GM18519 (cell line): Measurements from ENCODE around the gene SNED1.

Experiments
- ATAC-seq: cut with Tn5 transposase; IDR thresholded peaks from one replicate; pipeline ENCODE4 v1.9.1; 2021; ENCODE audit warnings: mild to moderate bottlenecking, moderate library complexity; ENCODE audit not compliant: unreplicated experiment, low FRiP score

Gene SNED1

GRCh38 chr2:241122376-241123002, 124.1 kb downstream of the SNED1 start:
- no peak for ATAC-seq

- no peak for ATAC-seq
Measured at GRCh38 chr2:241123816-241124536, 125.6 kb downstream of the SNED1 start.

GRCh38 chr2:241125626-241126025, 127.2 kb downstream of the SNED1 start:
- ATAC-seq, result no peak

GRCh38 chr2:241126201-241126611, 127.8 kb downstream of the SNED1 start:
- no peak for ATAC-seq

- ATAC-seq, result no peak
Measured at GRCh38 chr2:241126771-241127202, 128.4 kb downstream of the SNED1 start.

- no peak for ATAC-seq
Measured at GRCh38 chr2:241128266-241128665, 129.8 kb downstream of the SNED1 start.

DNA sequence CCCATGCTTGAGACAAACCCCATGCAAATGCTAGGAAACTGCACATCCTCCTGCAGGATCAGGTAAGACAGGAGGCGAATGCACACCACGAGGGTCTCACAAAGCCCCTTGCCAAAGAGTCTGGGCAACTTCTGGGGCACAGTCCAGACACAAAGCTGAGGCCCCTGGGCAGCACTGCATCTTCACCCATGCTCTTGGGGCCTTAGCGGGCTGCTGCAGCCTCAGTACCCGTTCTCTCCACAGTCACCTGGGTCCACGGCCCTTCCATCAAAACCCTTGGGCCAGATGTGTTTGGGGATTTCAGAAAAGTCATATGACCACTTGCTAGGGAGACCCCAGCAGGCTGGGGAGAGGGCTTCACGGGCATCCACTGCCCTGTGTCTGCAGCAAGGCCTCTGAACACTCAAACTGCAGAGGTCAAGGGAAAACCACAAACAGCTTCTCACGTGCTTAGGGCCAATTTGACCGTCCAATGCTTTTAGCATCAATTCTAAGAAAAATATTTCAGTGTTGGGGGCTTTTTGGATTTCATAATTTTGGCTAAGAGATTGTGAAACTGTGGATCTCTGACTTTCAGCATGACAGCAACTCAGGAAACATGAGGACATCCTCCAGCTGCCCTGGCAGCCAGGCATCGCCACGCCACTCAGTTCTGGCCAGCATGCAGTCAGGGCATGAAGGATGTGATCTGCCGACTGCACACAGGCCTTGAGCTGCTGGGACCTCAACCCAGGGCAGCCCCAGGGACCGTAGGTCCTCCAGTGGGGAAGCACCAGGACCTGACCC, 130.9 kb downstream of the SNED1 start:
- ATAC-seq, result no peak

DNA sequence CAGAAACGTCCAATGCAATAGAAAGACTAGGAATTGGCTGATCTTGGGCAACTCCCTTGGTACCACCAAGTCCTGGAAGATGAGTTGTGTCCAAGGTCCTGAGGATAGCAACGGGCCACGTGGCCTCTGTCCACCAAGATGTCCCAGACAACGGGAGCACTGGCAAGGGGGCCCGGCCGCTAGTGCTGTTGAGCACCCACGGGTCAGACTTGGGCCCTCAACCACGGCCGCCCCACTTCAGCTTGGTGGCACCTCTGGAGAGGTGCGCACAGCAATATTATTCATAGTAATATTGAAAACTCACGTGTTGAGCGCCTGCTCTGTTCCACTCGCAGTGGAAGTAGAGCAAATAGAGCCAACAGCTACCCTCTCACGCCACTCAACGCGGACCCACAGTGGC, 131.9 kb downstream of the SNED1 start:
- no peak for ATAC-seq

GRCh38 chr2:241131531-241131930, 133.1 kb downstream of the SNED1 start:
- no peak for ATAC-seq

DNA sequence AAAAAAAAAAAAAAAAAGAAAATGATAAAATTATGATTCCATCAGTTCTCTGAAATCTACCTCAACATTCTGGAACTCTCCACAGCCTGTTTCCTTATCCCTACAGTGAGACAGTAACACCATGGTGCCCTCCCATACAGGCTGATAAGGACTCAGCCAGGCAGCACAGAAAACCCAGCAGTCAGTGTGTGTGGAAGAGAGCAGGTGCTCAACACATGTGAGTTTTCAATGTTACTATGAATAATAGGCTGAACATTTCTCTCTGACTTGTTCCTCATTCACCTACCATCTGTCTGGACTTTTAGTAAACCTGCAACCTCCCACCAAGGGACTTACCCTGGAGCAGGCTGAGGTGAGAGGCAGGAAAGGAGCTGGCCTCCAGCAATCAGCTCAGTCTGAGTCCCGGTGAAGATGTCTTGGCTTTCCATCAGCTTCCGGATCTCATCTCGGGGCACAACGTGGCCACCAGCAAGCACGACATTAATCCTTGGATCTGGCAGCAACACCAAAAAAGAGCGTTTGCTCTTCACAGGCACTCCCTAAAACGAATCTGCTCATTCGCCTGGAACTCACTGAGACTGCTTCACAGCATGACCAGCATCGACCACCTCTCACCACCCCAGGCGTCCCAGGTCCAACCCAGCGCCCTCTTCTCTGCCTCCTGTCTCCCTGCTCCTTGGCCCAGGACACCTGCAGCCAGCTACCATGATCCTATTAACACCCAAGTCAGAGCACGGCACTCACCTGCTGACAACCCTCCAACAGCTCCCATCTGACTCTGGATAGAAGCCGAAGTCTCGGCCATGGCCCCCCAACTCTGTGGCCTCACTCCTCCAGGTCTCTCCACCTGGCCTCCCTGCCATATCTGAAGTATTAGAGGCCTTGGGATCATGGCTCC, 134.4 kb downstream of the SNED1 start:
- no peak for ATAC-seq

- no peak for ATAC-seq
Measured at GRCh38 chr2:241133436-241133820, 135.0 kb downstream of the SNED1 start.

- no peak for ATAC-seq
Measured at GRCh38 chr2:241134711-241135110, 136.3 kb downstream of the SNED1 start.

- ATAC-seq, result no peak
Measured at GRCh38 chr2:241135737-241136136, 137.3 kb downstream of the SNED1 start.

DNA sequence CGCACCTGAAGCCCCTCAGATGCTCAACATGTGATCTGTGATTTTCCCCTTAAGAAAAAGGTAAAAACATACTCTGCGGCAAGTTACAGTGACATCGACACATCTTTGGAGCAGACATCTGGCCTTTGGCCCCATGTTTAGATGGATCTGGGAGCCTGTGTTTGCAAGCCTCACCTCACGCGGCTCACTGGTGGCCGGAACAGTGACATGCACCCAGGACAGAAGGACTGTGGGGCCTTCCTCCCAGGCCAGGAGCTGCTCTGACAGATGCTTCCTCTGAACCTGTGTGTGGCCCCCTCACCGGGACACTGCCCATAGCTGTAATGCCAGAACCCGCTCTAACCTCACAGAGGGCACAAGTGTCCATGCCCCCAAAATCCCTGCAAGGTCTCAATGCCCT, 137.8 kb downstream of the SNED1 start:
- ATAC-seq, result no peak

DNA sequence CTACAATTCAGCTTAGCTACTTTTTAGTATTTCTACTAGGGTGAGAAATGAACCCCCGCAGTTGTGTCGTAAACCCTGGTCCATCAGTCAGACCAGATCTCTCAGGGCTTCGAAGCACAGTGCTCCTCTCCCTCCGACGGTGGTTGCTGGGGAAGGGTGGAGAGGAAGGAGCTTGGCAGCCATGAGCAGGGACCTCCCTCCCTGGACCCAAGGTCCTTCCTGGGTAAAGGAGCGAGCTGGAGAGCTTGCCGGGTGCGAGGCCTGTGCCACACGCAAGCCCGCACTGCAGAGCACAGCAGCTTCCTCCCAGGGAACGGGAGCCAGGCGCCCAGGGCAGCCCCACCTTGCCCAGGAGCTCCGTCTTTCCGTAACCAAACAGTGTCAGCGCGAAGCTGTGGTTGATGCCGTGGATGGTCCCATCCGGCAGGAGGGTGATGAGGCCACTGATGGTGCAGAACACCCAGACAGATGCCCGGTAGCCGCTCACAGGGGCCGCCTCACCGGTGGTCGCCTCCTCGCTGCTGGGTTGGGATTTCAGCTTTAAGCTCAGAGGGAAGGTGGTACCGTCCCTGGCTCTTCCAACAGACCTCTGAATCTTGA, 138.3 kb downstream of the SNED1 start:
- ATAC-seq, result no peak

GRCh38 chr2:241137276-241138190, 139.1 kb downstream of the SNED1 start:
- no peak for ATAC-seq

DNA sequence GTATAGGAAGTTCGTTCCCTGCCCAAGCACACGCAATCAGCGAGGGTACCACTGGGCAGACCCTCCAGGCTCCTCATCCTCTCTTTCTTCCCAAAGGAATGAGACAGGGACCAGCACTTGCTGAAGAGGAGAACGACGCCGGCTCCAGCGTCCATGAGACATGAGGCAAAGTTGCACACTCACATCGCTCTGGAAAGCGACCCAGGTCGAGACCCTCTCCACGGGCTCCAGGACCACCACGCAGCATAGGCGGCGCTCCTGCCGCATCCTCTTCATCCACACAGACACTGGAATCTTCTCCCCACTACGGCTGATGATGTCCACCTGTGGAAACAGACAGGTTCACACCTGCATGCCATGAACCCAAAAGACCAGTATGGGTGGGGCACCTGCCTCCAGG, 140.1 kb downstream of the SNED1 start:
- no peak for ATAC-seq

DNA sequence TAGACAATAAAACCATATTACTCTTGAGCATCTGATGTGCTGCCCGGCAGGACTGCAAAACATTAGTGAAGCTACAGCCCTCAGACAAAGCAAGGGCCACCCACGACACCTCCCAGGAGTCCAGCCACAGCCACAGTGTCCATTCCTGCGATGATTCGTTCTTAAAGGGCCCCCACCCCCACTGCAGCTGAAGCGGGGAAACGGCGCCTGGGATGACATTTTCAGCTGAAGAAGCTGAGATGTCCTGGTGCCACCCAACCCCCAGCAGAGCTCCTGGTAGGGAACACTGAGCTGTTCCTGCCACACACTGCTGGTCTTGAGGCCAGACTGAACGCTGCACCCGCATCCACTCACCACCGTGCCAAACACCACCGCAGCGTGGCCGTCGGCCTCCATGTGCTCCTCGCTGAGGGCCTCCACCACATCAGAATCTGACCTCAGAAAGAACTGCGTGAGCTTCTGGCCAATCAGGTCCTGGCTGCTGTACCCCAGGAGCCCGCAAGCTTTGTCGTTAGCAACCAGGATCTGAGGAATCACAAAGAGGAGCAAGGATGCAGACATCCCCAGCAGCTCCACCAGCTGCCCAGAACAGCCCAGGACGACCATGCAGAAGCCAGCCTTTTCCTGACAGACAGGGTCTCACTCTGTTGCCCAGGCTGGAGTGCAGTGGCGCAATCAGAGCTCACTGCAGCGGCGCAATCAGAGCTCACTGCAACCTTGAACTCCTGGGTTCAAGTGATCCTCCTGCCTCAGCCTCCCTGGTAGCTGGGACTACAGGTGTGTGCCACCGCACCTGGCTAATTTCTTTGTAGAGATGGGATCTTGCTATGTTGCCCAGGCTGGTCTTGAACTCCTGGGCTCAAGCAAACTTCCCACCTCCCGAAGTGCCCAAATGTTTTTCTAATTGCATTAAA, 141.4 kb downstream of the SNED1 start:
- ATAC-seq, result no peak
